Uterus (tissue), 2 donors: ENCODE data around the gene CTRB2.

Experiments used
- CTCF ChIP-seq, 4 experiments: fragments of 200-600 bp in 2 of 4; fragments of 450-650 bp in 2 of 4; sonication (generic) in 2 of 4; IDR thresholded peaks; one replicate each; pipeline ENCODE4 v1.5.1; 2016 to 2019; ENCODE audit warnings: antibody characterized with exemption in 4 of 4, mild to moderate bottlenecking in 2 of 4, moderate library complexity in 1 of 4
- POLR2A ChIP-seq, 2 donors: fragments of 450-650 bp; IDR thresholded peaks; one replicate each; pipeline ENCODE4 v1.6.1; 2016; ENCODE audit warnings: antibody characterized with exemption in 2 of 2, mild to moderate bottlenecking in 1 of 2, moderate library complexity in 1 of 2

- TF ChIP-seq CTCF (IDR thresholded peaks at IDR 0.05): no peak
- no peak for TF ChIP-seq POLR2A (IDR thresholded peaks at IDR 0.05)
These were observed 30.0 kb downstream of the CTRB2 start for GRCh38 chr16:75176926-75177325.
